ENCODE results near the gene AADACL4.
A peak's percentile ranks its signal among the peaks of the same experiment; 100 is the strongest.

Gene AADACL4

DNA sequence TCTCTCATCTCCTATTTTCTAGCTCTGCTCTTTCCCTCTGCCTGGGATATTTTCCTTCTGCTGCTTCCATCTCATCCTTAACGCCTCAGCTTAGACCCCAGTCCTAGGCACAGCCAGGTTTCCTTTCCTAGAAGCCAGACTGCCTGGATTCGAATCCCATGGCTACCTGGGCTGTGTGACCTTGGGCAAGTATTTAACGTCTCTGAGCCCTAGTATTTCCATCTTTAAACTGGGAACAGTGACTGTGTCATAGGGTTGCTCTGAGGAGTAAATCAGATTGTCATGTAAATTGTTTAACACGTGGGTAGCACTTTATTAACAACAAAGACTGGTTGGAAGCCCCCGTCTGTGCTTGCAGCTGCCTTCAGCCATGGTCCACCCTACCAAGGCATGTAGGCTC, 44.2 kb upstream of the AADACL4 start:
- TF ChIP-seq CTCF (IDR thresholded peaks at IDR 0.05): no peak

GRCh38 chr1:12600335-12600734, 43.5 kb upstream of the AADACL4 start:
- no peak for TF ChIP-seq CTCF (IDR thresholded peaks at IDR 0.05)

DNA sequence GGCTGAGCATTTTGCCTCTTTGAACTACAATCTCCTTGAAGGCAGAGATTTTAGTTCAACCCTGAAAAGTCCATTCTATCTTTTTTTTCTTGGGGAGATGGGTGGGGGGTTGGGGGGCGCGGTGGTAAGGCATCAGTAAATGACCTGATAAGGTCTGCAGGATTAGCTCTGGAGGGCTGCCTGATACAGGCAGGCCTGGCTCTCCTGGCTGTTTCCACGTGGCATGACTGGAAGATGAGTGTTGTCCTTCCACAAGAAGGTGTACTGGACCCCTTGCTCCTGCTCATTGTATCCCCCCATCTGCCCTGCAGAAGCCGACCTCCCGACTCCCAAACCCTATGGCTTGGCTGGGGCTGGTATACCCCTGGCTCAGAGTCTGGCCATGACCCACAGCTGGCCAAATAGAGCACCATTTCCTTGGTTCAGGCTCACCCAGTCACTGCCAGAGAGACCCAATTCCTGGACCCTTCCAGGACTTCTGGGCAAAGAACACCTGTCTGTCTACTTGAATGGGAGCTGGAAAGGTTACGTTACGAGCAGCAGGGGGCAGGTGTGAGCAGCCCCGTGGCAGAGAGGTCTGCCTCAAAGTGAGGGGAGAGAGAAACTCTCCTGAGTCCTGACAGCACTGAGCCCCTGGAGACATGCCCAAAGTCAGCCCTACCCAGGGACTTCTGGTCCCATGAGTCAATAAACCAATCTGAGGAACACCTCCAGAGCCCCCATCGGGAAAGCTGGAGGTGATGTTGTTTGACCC, 42.8 kb upstream of the AADACL4 start:
- peak; percentile 14; the same call in 1 of the 2 replicates for TF ChIP-seq CTCF (IDR thresholded peaks at IDR 0.05)

DNA sequence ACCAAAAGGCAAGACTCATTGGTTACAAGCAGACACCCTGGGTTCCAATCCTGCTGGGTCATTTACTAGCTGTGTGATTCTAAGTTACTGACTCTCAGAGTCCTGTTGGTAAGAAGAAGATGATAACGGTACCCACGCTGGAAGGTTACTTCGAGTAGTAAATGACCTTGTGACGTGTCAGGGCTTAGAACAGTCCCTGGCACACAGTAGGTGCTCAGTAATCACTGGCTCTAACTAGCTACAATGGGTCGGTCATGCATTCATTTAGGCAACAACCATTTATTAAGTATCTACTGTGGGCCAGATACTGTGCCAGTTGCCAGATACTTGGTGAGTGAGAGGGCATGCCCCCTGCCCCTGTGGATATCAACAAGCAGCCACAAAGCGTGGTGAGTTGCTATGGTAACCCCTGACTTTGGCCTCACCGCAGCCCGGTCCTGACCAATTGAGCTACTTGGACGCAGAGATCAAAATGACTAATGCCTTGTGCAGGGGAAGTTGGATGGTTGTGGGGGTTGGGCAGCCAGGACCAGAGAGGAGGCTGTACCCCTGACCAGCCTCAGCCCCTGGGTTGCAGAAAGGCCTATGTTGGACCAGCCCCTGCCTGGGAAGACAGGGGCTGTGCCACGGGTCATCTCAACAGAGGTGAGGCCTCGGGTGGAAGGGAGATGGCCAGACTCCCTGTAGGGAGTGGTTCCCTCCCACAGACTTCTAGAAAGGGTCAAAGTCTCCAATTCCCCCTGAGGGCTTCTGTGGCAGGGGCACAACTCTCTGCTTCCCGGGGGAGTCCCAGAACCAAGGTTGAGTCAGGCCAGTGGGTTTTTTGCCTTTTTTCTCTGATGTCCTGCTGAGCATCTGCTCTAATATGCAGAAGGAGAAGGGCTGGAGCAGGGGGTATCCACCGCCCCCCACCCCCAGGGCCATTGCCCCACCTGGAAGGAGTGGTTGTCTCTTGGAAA, 41.9 kb upstream of the AADACL4 start:
- TF ChIP-seq CTCF (IDR thresholded peaks at IDR 0.05): no peak

DNA sequence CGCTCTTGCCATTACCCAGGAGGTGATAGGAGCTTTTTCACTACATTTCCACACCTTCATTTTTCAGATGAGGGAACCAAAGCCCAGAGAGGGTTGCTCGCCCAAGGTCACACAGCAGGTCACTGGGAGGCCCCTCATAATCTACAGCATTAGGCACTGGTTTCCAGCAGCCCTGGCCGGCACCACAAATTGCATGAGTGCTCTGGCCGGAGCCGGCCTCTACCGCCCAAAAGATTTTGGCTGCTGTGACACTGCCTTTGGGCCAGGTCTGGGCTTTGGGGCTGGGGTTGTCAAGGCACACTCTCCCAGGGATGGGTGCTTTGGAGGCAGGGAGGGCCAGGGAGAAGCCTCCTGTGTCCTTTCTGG, 41.2 kb upstream of the AADACL4 start:
- no peak for TF ChIP-seq CTCF (IDR thresholded peaks at IDR 0.05)

DNA sequence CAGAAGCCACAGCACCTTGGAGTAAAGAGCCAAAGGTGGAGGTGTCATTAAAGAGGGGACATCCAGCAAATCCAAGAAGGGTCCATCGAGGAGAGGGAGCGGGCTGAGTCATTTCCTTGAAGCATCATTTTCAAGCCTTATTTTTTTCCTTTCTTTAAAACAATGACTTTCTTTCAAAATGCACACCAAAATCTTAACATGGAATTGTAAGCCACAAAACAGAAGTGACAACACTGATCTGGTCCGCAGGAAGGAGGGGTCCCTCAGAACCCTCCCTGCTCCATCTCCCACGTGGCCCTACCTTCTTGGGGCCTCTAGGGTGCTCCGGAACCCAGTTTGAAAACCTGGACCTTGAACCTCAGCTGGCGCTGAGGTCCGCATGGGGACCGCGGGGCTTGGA, 40.7 kb upstream of the AADACL4 start:
- no peak for TF ChIP-seq CTCF (IDR thresholded peaks at IDR 0.05)

- TF ChIP-seq CTCF (IDR thresholded peaks at IDR 0.05): no peak
These were observed 39.6 kb upstream of the AADACL4 start for GRCh38 chr1:12604114-12604874.
